B cell (primary cell): ENCODE data around the gene GOSR2. TPM values are rescaled to one million over a fixed set of nuclear protein-coding genes. Genes with fewer than 3 reads are reported as not detected.
A peak's percentile ranks its signal among the peaks of the same experiment; 100 is the strongest.
"Not testable (repeated sequence)": the region's sequence is repeated elsewhere in the genome, so short reads cannot be mapped to it uniquely, and the experiment has no call there.

ENCODE experiments used
- ATAC-seq: fragments of 200-7000 bp; cut with Tn5 transposase; one replicate; pipeline ENCODE4 v1.10.0; 2021; ENCODE audit warnings: low read depth, mild to moderate bottlenecking, moderate number of reproducible peaks, moderate library complexity
- CTCF ChIA-PET: fragments of 350-600 bp; sonication (Branson Sonifier 250); formaldehyde crosslinking; loops from one replicate; lab custom pipeline; 2021; ENCODE audit warnings: antibody characterized with exemption, inconsistent platforms; lab: Charles Lee
- POLR2A ChIA-PET: fragments of 350-600 bp; sonication (Branson Sonifier 250); formaldehyde crosslinking; loops from one replicate; lab custom pipeline; 2021; ENCODE audit warnings: antibody characterized with exemption; lab: Charles Lee
- DNase-seq: peaks from one replicate; pipeline ENCODE4 v3.0.0; 2013
- H2AFZ ChIP-seq: 2 replicates; pipeline ENCODE4 v1.6.1; 2012; ENCODE audit warnings: mild to moderate bottlenecking, low read depth, low read length; ENCODE audit not compliant: insufficient read depth, poor library complexity, severe bottlenecking
- H3K27ac ChIP-seq, 2 donors: 1 replicate in 1 of 2; 2 replicates in 1 of 2; pipeline ENCODE4 v1.5.1; 2012 to 2013; ENCODE audit warnings: low read length in 2 of 2, mild to moderate bottlenecking in 2 of 2, moderate library complexity in 1 of 2
- H3K27me3 ChIP-seq, 4 experiments: fragments of 200-600 bp in 1 of 4; sonication (generic) in 1 of 4; replicated peaks in 1 of 4; 1 replicate in 2 of 4; 2 replicates in 2 of 4; pipeline versions ENCODE4 v1.6.1 to v1.7.0; 2013 to 2016; ENCODE audit warnings: low read length in 3 of 4, mild to moderate bottlenecking in 2 of 4, mixed read lengths in 1 of 4, moderate library complexity in 1 of 4; ENCODE audit not compliant: insufficient read depth in 4 of 4, control insufficient read depth in 3 of 4; ENCODE audit errors: control extremely low read depth in 1 of 4
- H3K36me3 ChIP-seq, 2 experiments: replicated peaks in 1 of 2; 1 replicate in 1 of 2; 2 replicates in 1 of 2; pipeline versions ENCODE4 v1.6.1 to v1.7.1; 2013; ENCODE audit warnings: low read length in 1 of 2; ENCODE audit not compliant: insufficient read depth in 2 of 2, control insufficient read depth in 1 of 2; ENCODE audit errors: control extremely low read depth in 1 of 2, extremely low read depth in 1 of 2
- H3K4me1 ChIP-seq, 2 donors: fragments of 200-600 bp in 1 of 2; sonication (generic) in 1 of 2; 1 replicate in 1 of 2; 2 replicates in 1 of 2; pipeline versions ENCODE4 v1.5.1 to v1.6.1; 2013 to 2017; ENCODE audit warnings: low read length in 2 of 2; ENCODE audit not compliant: control insufficient read depth in 2 of 2, insufficient read depth in 2 of 2
- H3K4me2 ChIP-seq: replicated peaks from 2 replicates; pipeline ENCODE3; 2012; ENCODE audit warnings: mild to moderate bottlenecking, low read depth, low read length; ENCODE audit not compliant: poor library complexity, severe bottlenecking
- H3K4me3 ChIP-seq, 5 experiments: fragments of 200-600 bp in 1 of 5; sonication (generic) in 1 of 5; 1 replicate in 3 of 5; 2 replicates in 2 of 5; pipeline versions ENCODE4 v1.5.1 to v1.7.0; 2011 to 2016; ENCODE audit warnings: low read length in 4 of 5, mild to moderate bottlenecking in 4 of 5, low read depth in 2 of 5, control low read depth in 1 of 5, moderate library complexity in 1 of 5; ENCODE audit not compliant: insufficient read depth in 1 of 5; ENCODE audit errors: control extremely low read depth in 1 of 5, extremely low read depth in 1 of 5
- H3K79me2 ChIP-seq: fragments of 200-600 bp; sonication (generic); one replicate; pipeline ENCODE4 v1.6.0; 2016; ENCODE audit warnings: low read length; ENCODE audit not compliant: control insufficient read depth, insufficient read depth
- H3K9ac ChIP-seq: fragments of 200-600 bp; sonication (generic); 2 replicates; pipeline ENCODE4 v1.6.1; 2017; ENCODE audit warnings: mild to moderate bottlenecking, low read length, moderate library complexity
- H3K9me3 ChIP-seq, 3 donors: one replicate each; pipeline versions ENCODE4 v1.6.1 to v1.7.1; 2013; ENCODE audit warnings: low read length in 2 of 3; ENCODE audit not compliant: control insufficient read depth in 2 of 3, insufficient read depth in 1 of 3; ENCODE audit errors: control extremely low read depth in 1 of 3
- H4K20me1 ChIP-seq: 2 replicates; pipeline ENCODE4 v1.6.0; 2012; ENCODE audit warnings: mild to moderate bottlenecking, low read length; ENCODE audit not compliant: insufficient read depth, control insufficient read depth, poor library complexity, severe bottlenecking
- H3K27ac Mint-ChIP-seq: one replicate; pipeline ENCODE4 v1.8.0; 2021; ENCODE audit warnings: mixed read lengths
- H3K27me3 Mint-ChIP-seq: one replicate; pipeline ENCODE4 v1.8.0; 2021; ENCODE audit warnings: mixed read lengths
- H3K4me1 Mint-ChIP-seq: one replicate; pipeline ENCODE4 v1.8.0; 2021; ENCODE audit warnings: mixed read lengths
- H3K4me3 Mint-ChIP-seq: one replicate; pipeline ENCODE4 v1.8.0; 2021; ENCODE audit warnings: mixed read lengths
- H3K9me3 Mint-ChIP-seq: one replicate; pipeline ENCODE4 v1.8.0; 2022; ENCODE audit warnings: mixed read lengths; ENCODE audit not compliant: insufficient read depth
- EZH2 ChIP-seq: IDR thresholded peaks from 2 replicates; pipeline ENCODE4 v1.6.1; 2012; ENCODE audit warnings: borderline replicate concordance, low read depth, mild to moderate bottlenecking, moderate library complexity, low read length; ENCODE audit not compliant: insufficient read depth, poor library complexity, severe bottlenecking
- WGBS: methylation state at CpG from one replicate; pipeline ENCODE4 v1.1.5; 2013; ENCODE audit warnings: missing lambda C conversion rate; ENCODE audit not compliant: insufficient coverage; 5-methylcytosine and 5-hydroxymethylcytosine counted together
- intact Hi-C: fragments of 100-400 bp; cut with micrococcal nuclease; formaldehyde crosslinking; loops from one replicate; pipeline ENCODE4 v1.10.0; 2022
- polyA plus RNA-seq: library from polyadenylated mRNA; depleted of rRNA; stranded (reverse); fragments of >200 nt; gene quantifications from 2 replicates; pipeline ENCODE4 v1.2.3, GENCODE V29; 2012
- total RNA-seq, 2 donors: library from RNA; stranded (reverse); fragments of 120-200 nt in 1 of 2; gene quantifications; 1 replicate in 1 of 2; 2 replicates in 1 of 2; pipeline versions ENCODE4 v1.2.3 to v1.2.4, GENCODE V29; 2013 to 2022
- TF ChIP-seq, protein P1 (sequence below): fragments of 200-600 bp; IDR thresholded peaks from one replicate; pipeline ENCODE4 v1.8.0; 2022; ENCODE audit warnings: antibody characterized with exemption, mild to moderate bottlenecking

The GOSR2 gene
- total and polyA plus RNA-seq, 2 donors (not counting 1 experiment from before 2014, with no cell fraction given) = 33.2 to 91.0 TPM

- H3K4me2 ChIP-seq = no peak overlapping the region
- CTCF ChIA-PET = no interaction called here
Measured at GRCh38 chr17:46917041-46917440, 5.9 kb upstream of the GOSR2 start.

DNA sequence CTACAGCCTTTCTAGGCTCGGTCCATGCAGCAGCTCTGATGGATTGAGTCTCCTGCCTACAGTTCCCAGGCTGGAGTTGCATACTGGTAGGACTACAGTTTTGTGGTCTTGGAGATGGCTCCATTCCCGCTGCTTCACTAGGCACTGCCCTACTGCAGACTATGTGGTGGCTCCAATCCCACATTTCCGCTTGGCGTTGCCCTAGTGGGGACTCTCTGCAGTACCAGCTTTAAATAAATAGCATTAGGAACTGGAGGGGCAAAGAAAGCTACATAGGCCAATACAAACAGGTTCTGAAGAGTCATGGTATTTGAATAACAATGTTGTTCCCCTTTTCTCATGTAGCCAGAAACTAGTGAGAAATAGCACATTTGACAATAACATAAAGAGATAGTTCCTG is 5.4 kb upstream of the GOSR2 start:
- no peak overlapping the region for H3K4me2 ChIP-seq
- ATAC-seq = no peak
- Mint-ChIP-seq H3K9me3 (peaks cover 7% of the 10 kb centered on the region), H3K4me1 (peaks cover 6% of the 10 kb centered on the region), H3K27ac (no peak overlapping the region), H3K4me3 (no peak overlapping the region), H3K27me3 (peaks cover 4% of the 10 kb centered on the region)
- H4K20me1 ChIP-seq = no peaks in the 10 kb centered on the region
- ChIA-PET CTCF (interaction anchor here (3.1 kb wide), 1 partner anchor 25 kb away, joined by 10 read pairs; no protein-coding TSS in a partner anchor), POLR2A (no interaction called here)
- no peaks in the 10 kb centered on the region for H3K79me2 ChIP-seq
- no peaks in the 10 kb centered on the region for H3K36me3 ChIP-seq
- intact Hi-C loops = no loop called here
- H3K9me3 ChIP-seq = no peaks in the 10 kb centered on the region
- no peaks in the 10 kb centered on the region for H3K27me3 ChIP-seq
- H3K4me1 ChIP-seq = no peaks in the 10 kb centered on the region
- H3K4me3 ChIP-seq = no peak overlapping the region
- H3K27ac ChIP-seq = no peak overlapping the region
- no peak overlapping the region for H3K9ac ChIP-seq
- TF ChIP-seq, protein P1, sequence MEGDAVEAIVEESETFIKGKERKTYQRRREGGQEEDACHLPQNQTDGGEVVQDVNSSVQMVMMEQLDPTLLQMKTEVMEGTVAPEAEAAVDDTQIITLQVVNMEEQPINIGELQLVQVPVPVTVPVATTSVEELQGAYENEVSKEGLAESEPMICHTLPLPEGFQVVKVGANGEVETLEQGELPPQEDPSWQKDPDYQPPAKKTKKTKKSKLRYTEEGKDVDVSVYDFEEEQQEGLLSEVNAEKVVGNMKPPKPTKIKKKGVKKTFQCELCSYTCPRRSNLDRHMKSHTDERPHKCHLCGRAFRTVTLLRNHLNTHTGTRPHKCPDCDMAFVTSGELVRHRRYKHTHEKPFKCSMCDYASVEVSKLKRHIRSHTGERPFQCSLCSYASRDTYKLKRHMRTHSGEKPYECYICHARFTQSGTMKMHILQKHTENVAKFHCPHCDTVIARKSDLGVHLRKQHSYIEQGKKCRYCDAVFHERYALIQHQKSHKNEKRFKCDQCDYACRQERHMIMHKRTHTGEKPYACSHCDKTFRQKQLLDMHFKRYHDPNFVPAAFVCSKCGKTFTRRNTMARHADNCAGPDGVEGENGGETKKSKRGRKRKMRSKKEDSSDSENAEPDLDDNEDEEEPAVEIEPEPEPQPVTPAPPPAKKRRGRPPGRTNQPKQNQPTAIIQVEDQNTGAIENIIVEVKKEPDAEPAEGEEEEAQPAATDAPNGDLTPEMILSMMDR = no peak
- no peak for TF ChIP-seq EZH2
- WGBS = 80% methylated on average over 1 of the region's 4 CpGs
- no peak for DNase-seq
- H2AFZ ChIP-seq = no peak overlapping the region

More at GRCh38 chr17:46917041-46917440, 5.9 kb upstream of the GOSR2 start:
- no peaks in the 10 kb centered on the region for H3K79me2 ChIP-seq
- no peaks in the 10 kb centered on the region for H3K4me1 ChIP-seq
- H3K27ac ChIP-seq = no peak overlapping the region
- no peak for ATAC-seq
- no peak overlapping the region for H3K9ac ChIP-seq
- H2AFZ ChIP-seq = no peak overlapping the region
- intact Hi-C loops = no loop called here
- H3K9me3 ChIP-seq = no peaks in the 10 kb centered on the region
- Mint-ChIP-seq H3K27me3 (peaks cover 4% of the 10 kb centered on the region), H3K4me3 (no peak overlapping the region), H3K27ac (no peak overlapping the region), H3K4me1 (peaks cover 2% of the 10 kb centered on the region), H3K9me3 (peaks cover 7% of the 10 kb centered on the region)
- H3K36me3 ChIP-seq = no peaks in the 10 kb centered on the region
- no peaks in the 10 kb centered on the region for H4K20me1 ChIP-seq
- H3K27me3 ChIP-seq = no peaks in the 10 kb centered on the region
- DNase-seq = no peak
- TF ChIP-seq, protein P1 = no peak
- TF ChIP-seq EZH2 = no peak
- POLR2A ChIA-PET = no interaction called here
- H3K4me3 ChIP-seq = no peak overlapping the region

DNA sequence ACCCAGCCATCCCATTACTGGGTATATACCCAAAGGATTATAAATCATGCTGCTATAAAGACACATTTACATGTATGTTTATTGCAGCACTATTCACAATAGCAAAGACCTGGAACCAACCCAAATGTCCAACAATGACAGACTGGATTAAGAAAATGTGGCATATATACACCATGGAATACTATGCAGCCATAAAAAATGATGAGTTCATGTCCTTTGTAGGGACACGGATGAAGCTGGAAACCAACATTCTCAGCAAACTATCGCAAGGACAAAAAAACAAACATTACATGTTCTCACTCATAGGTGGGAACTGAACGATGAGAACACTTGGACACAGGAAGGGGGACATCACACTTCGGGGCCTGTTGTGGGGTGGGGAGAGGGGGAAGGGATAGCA is 998 bp upstream of the GOSR2 start:
- H3K27me3 Mint-ChIP-seq, H3K9ac ChIP-seq, CTCF ChIA-PET, POLR2A ChIA-PET, DNase-seq, H3K27me3 ChIP-seq, H3K9me3 Mint-ChIP-seq, H2AFZ ChIP-seq, H3K27ac ChIP-seq, H3K9me3 ChIP-seq, H3K36me3 ChIP-seq, H3K4me2 ChIP-seq, ATAC-seq, H3K4me3 ChIP-seq: not testable (repeated sequence)
- intact Hi-C loops = loop anchor here (5.0 kb wide), 1 partner anchor 400 kb away; the partner anchor contains the start of gene EFCAB13
- peaks cover 47% of the 10 kb centered on the region for H3K4me1 Mint-ChIP-seq
- H3K27ac Mint-ChIP-seq = peak overlapping the region; percentile 84
- H3K4me3 Mint-ChIP-seq = peak overlapping the region; percentile 83
- Histone ChIP-seq H3K4me1 (peaks cover 16% of the 10 kb centered on the region in 2 donors), H3K79me2 (peaks cover 44% of the 10 kb centered on the region), H4K20me1 (peaks cover 22% of the 10 kb centered on the region)
- no CpG with 5 or more reads among the region's 4 CpGs for WGBS
